ENCODE measurements around the gene SMAD3.

Gene SMAD3

DNA sequence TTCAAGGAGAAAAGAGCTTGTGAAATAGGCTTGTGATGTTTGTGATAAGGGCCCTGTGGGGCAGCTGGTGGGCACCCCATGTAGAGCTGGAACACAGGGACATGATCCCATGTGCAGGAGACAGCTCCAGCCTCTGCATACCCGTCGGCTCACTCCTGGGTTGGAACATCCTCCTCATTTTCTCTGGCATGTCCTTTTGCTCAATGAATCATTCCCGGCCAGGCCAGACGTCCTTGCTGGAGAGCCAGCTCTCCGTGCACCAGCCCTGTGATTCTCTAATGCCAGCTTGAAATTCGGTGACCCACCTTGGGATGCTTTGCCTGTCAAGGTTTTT is 77.3 kb downstream of the SMAD3 start:
- no peak overlapping the region for H3K4me3 ChIP-seq (ENCODE audit: low read depth, low read length)
- TF ChIP-seq, protein P1, sequence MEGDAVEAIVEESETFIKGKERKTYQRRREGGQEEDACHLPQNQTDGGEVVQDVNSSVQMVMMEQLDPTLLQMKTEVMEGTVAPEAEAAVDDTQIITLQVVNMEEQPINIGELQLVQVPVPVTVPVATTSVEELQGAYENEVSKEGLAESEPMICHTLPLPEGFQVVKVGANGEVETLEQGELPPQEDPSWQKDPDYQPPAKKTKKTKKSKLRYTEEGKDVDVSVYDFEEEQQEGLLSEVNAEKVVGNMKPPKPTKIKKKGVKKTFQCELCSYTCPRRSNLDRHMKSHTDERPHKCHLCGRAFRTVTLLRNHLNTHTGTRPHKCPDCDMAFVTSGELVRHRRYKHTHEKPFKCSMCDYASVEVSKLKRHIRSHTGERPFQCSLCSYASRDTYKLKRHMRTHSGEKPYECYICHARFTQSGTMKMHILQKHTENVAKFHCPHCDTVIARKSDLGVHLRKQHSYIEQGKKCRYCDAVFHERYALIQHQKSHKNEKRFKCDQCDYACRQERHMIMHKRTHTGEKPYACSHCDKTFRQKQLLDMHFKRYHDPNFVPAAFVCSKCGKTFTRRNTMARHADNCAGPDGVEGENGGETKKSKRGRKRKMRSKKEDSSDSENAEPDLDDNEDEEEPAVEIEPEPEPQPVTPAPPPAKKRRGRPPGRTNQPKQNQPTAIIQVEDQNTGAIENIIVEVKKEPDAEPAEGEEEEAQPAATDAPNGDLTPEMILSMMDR (conservative IDR thresholded peaks at IDR 0.05; ENCODE audit: low read depth, low read length): no peak
- peak; percentile 80 for DNase-seq (ENCODE audit: low read depth)

DNA sequence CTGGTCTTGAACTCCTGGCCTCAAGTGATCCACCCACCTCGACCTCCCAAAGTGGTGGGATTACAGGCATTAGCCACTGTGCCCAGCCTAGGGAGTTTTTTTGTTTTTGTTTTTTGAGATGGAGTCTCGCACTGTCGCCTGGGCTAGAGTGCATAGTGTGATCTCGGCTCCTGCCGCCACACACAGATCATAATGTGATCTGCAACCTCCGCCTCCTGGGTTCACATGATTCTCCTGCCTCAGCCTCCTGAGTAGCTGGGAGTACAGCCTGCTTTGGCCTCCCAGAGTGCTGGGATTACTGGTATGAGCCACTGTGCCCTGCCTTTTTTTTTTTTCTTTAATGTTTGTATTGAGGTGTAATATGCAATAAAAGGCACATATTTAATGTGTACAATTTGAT is 78.2 kb downstream of the SMAD3 start:
- no peak overlapping the region for H3K4me3 ChIP-seq (ENCODE audit: low read depth, low read length)
- TF ChIP-seq, protein P1 (conservative IDR thresholded peaks at IDR 0.05; ENCODE audit: low read depth, low read length): no peak
- DNase-seq (ENCODE audit: low read depth): no peak

DNA sequence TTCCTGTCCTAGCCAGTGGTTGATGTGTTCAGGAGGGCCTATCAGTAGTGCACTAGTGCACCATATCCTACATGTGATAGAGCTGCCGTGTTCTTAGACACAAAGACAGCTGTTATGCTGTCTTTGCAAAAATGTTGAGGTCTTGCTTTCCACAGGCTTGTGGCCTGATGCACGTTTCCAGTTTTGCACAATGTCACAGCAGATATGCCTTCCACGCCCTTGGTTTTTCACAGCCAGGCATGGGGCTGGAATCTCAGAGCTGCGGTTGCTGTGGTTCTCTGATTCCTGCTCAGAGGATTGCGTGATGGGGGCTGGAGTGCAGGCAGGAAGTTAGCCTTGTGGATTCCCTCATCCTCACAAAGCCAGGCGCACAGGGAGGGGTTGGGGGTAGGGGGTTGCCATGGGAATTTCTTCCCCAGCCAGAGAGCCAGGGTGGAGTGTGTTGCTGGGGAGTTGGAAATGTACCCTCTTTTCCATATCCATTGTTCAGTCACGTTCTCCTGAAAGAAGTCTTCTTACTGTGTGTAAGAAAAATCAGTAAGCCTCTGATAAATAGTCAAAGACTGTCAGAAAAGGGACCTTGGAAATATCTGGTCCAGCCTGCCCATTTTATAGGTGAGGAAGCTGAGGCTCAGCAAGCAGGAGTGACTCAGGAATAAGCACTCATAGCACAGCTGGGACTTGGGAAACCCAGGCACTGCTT is 79.4 kb downstream of the SMAD3 start:
- peak; percentile 98 for DNase-seq (ENCODE audit: low read depth)
- TF ChIP-seq, protein P1 (conservative IDR thresholded peaks at IDR 0.05; ENCODE audit: low read depth, low read length): no peak
- H3K4me3 ChIP-seq (ENCODE audit: low read depth, low read length): no peak overlapping the region

DNA sequence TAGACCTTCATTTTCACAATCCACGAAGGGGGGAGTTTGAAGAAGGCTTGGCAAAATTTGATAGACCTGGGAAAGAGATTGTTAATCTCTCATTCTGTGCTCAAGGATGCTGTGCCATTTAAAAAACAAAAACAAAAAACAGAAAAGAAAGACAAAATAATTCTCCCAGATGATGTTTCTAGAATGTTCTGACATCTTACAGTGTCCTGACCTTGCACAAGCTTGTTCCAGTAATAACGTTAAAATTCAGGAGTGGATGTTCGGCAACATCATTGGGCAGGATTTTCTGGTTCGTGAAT is 79.9 kb downstream of the SMAD3 start:
- H3K4me3 ChIP-seq (ENCODE audit: low read depth, low read length): no peak overlapping the region
- TF ChIP-seq, protein P1 (conservative IDR thresholded peaks at IDR 0.05; ENCODE audit: low read depth, low read length): no peak
- DNase-seq (ENCODE audit: low read depth): no peak

DNA sequence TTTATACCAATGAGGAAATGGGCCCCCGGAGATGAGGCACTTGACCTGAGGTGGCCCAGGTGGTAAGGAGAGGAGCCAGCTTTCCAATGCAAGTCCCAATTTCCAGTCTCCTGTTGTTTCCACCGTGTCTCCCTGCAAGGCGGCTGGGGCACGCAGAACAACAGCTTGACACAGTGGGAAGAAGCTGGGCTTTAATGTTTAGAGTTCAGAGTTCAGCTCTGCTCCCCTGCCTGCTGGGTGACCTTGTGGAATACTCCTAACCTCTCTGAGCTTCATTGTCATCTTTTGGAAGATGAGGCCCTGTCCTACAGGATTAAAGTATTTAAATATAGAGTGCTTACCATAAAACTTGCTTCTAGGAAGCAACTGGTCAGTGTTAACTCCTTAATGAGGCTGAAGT is 80.3 kb downstream of the SMAD3 start:
- no peak overlapping the region for H3K4me3 ChIP-seq (ENCODE audit: low read depth, low read length)
- TF ChIP-seq, protein P1 (conservative IDR thresholded peaks at IDR 0.05; ENCODE audit: low read depth, low read length): no peak
- DNase-seq (ENCODE audit: low read depth): no peak

DNA sequence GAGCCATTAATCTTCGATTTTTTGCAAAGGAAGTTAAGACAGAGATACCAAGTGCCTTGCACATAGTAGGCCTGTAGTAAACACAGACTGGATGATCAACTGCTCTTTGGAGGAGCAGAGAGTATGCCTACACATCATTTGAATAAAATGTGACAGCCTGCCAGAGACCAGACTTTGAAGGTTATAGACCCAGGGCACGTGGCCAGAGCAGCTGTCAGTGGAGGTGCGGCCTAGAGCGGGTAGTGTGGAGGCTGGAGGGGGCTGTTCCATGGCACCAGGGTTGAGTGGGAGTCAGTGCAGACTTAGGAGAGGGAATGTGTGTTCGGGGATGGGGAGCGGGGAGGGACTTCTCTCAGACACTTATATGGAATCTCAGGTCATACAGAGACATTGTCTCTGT is 80.8 kb downstream of the SMAD3 start:
- no peak overlapping the region for H3K4me3 ChIP-seq (ENCODE audit: low read depth, low read length)
- TF ChIP-seq, protein P1 (conservative IDR thresholded peaks at IDR 0.05; ENCODE audit: low read depth, low read length): no peak
- peak; percentile 87 for DNase-seq (ENCODE audit: low read depth)

DNA sequence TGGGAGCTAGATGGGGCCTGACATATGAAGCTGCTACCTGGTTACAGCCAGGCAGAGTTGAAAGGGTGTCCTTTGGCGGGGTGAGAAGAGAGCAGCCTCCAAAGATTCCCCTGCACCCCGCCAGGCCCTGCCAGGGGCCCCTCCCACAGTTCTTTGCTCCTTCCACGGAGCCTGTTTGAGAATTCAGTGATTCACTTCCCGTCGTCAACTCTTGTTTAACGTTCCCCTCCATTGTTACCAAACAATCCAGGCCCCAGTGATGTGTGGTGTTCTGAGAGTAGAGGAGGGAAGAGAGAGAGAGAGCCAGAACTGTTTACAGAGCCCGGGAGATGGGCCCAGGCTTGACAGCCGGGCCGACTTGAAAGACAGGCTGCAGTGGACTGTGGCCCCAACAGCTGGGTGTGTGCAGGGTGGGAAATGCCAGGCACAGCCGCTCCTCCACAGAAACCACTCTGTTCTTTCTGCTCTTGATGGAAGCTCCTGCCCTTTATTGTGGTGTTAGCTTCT is 81.5 kb downstream of the SMAD3 start:
- H3K4me3 ChIP-seq (ENCODE audit: low read depth, low read length): no peak overlapping the region
- TF ChIP-seq, protein P1 (conservative IDR thresholded peaks at IDR 0.05; ENCODE audit: low read depth, low read length): no peak
- DNase-seq (ENCODE audit: low read depth): peak; percentile 93

All from choroid plexus epithelial cell (primary cell).